SK-N-SH treated with all-trans-retinoic acid at 6 μM for 48 hours (cell line): ENCODE results near the gene GDI2.

Experiments used
- ATAC-seq: fragments of 200-7000 bp; cut with Tn5 transposase; 3 replicates; pipeline ENCODE4 v1.9.1; 2020; ENCODE audit warnings: mild to moderate bottlenecking, moderate library complexity
- ARNTL ChIP-seq: fragments of 450-650 bp; formaldehyde crosslinking; IDR thresholded peaks from 2 replicates; pipeline ENCODE4 v1.5.0; 2020; ENCODE audit warnings: low read depth, mild to moderate bottlenecking, moderate library complexity, borderline replicate concordance
- BACH2 ChIP-seq: fragments of 250-450 bp; sonication (Bioruptor Pico); IDR thresholded peaks from 2 replicates; pipeline ENCODE4 v1.9.0; 2021; ENCODE audit warnings: mild to moderate bottlenecking, borderline replicate concordance
- ESRRG ChIP-seq: fragments of 250-450 bp; sonication (Bioruptor Pico); IDR thresholded peaks from 2 replicates; pipeline ENCODE4 v1.6.1; 2021; ENCODE audit warnings: mild to moderate bottlenecking
- GLIS3 ChIP-seq: fragments of 250-450 bp; sonication (Bioruptor Pico); IDR thresholded peaks from 2 replicates; pipeline ENCODE4 v1.5.0; 2020; ENCODE audit warnings: mild to moderate bottlenecking, moderate library complexity
- OSR1 ChIP-seq: fragments of 250-450 bp; sonication (Bioruptor Pico); IDR thresholded peaks from 2 replicates; pipeline ENCODE4 v1.8.0; 2022; ENCODE audit warnings: moderate library complexity, mild to moderate bottlenecking, inconsistent platforms
- PPARA ChIP-seq: fragments of 250-450 bp; sonication (Bioruptor Pico); IDR thresholded peaks from 2 replicates; pipeline ENCODE4 v1.5.0; 2020; ENCODE audit warnings: mild to moderate bottlenecking, borderline replicate concordance
- RARB ChIP-seq: fragments of 250-450 bp; sonication (Bioruptor Pico); IDR thresholded peaks from 2 replicates; pipeline ENCODE4 v1.8.0; 2021; ENCODE audit warnings: mild to moderate bottlenecking, moderate library complexity
- SNAI2 ChIP-seq: fragments of 250-450 bp; sonication (Bioruptor Pico); IDR thresholded peaks from 2 replicates; pipeline ENCODE4 v1.5.0; 2020; ENCODE audit warnings: mild to moderate bottlenecking, moderate library complexity
- TOX ChIP-seq: fragments of 250-450 bp; sonication (Bioruptor Pico); IDR thresholded peaks from 2 replicates; pipeline ENCODE4 v1.8.0; 2021; ENCODE audit warnings: mild to moderate bottlenecking, moderate library complexity, borderline replicate concordance
- ZC3H10 ChIP-seq: fragments of 250-450 bp; sonication (Bioruptor Pico); IDR thresholded peaks from 2 replicates; pipeline ENCODE4 v1.5.1; 2021; ENCODE audit warnings: mild to moderate bottlenecking, moderate library complexity
- ZFP3 ChIP-seq: fragments of 250-450 bp; sonication (Bioruptor Pico); IDR thresholded peaks from 2 replicates; pipeline ENCODE4 v1.5.0; 2020; ENCODE audit warnings: mild to moderate bottlenecking, moderate library complexity
- ZFP30 ChIP-seq: fragments of 450-650 bp; formaldehyde crosslinking; IDR thresholded peaks from 2 replicates; pipeline ENCODE4 v1.5.0; 2022; ENCODE audit warnings: mild to moderate bottlenecking, moderate library complexity
- ZNF565 ChIP-seq: fragments of 450-650 bp; formaldehyde crosslinking; conservative IDR thresholded peaks from 2 replicates; pipeline ENCODE4 v1.5.0; 2020; ENCODE audit warnings: low read depth, mild to moderate bottlenecking, moderate library complexity
- ZNF70 ChIP-seq: fragments of 450-650 bp; formaldehyde crosslinking; IDR thresholded peaks from 2 replicates; pipeline ENCODE4 v1.5.0; 2020; ENCODE audit warnings: mild to moderate bottlenecking, moderate library complexity
- ZNF8 ChIP-seq: fragments of 450-650 bp; formaldehyde crosslinking; IDR thresholded peaks from 2 replicates; pipeline ENCODE4 v1.5.0; 2020; ENCODE audit warnings: mild to moderate bottlenecking, moderate library complexity
- TF ChIP-seq, protein P1 (sequence below): fragments of 250-450 bp; sonication (Bioruptor Pico); IDR thresholded peaks from 2 replicates; pipeline ENCODE4 v1.8.0; 2021; ENCODE audit warnings: low read depth, mild to moderate bottlenecking, moderate library complexity, borderline replicate concordance
- TF ChIP-seq, protein P2 (sequence below): fragments of 250-450 bp; sonication (Bioruptor Pico); IDR thresholded peaks from 2 replicates; pipeline ENCODE4 v1.5.1; 2021; ENCODE audit warnings: mild to moderate bottlenecking, moderate library complexity
- TF ChIP-seq, protein P3 (sequence below): fragments of 250-450 bp; sonication (Bioruptor Pico); IDR thresholded peaks from 2 replicates; pipeline ENCODE4 v1.8.0; 2020; ENCODE audit warnings: mild to moderate bottlenecking, moderate library complexity, borderline replicate concordance
- TF ChIP-seq, protein P4 (sequence below): fragments of 250-450 bp; sonication (Bioruptor Pico); IDR thresholded peaks from 2 replicates; pipeline ENCODE4 v1.5.0; 2020; ENCODE audit warnings: mild to moderate bottlenecking, moderate library complexity
- TF ChIP-seq, protein P5 (sequence below): fragments of 250-450 bp; sonication (Bioruptor Pico); IDR thresholded peaks from 2 replicates; pipeline ENCODE4 v1.5.1; 2020; ENCODE audit warnings: low read depth, mild to moderate bottlenecking, moderate library complexity

GDI2 gene

DNA sequence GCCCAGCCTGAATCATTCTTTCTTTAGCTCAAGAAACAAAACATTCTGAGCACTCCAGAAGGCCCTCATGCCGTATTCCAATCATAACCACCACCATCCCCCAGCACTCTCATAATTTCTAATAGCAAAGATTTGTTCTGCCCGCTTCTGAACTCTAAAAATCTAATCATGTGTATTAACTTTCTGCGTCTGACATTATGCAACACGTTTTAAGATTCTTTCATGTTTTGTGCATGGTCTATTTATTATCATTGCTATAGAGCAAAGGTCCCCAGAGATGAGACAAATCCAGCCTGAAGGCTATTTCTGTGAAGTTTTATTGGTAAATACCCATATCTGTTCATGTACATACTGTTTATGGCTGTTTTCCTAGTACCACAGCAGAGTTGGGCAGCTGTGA is 8.8 kb downstream of the GDI2 start:
- no peak for TF ChIP-seq PPARA (CRISPR knock-in tag)
- TF ChIP-seq BACH2 (CRISPR knock-in tag), result no peak
- no peak for TF ChIP-seq RARB (CRISPR knock-in tag)
- TF ChIP-seq ZC3H10, result no peak
- TF ChIP-seq, protein P1, sequence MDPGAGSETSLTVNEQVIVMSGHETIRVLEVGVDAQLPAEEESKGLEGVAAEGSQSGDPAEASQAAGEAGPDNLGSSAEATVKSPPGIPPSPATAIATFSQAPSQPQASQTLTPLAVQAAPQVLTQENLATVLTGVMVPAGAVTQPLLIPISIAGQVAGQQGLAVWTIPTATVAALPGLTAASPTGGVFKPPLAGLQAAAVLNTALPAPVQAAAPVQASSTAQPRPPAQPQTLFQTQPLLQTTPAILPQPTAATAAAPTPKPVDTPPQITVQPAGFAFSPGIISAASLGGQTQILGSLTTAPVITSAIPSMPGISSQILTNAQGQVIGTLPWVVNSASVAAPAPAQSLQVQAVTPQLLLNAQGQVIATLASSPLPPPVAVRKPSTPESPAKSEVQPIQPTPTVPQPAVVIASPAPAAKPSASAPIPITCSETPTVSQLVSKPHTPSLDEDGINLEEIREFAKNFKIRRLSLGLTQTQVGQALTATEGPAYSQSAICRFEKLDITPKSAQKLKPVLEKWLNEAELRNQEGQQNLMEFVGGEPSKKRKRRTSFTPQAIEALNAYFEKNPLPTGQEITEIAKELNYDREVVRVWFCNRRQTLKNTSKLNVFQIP (CRISPR knock-in tag), result no peak
- no peak for TF ChIP-seq ZNF565 (CRISPR knock-in tag)
- no peak for TF ChIP-seq TOX (CRISPR knock-in tag)
- TF ChIP-seq ZNF70, result no peak
- no peak for TF ChIP-seq SNAI2 (CRISPR knock-in tag)
- TF ChIP-seq ESRRG (CRISPR knock-in tag), result no peak
- no peak for TF ChIP-seq GLIS3
- TF ChIP-seq, protein P2, sequence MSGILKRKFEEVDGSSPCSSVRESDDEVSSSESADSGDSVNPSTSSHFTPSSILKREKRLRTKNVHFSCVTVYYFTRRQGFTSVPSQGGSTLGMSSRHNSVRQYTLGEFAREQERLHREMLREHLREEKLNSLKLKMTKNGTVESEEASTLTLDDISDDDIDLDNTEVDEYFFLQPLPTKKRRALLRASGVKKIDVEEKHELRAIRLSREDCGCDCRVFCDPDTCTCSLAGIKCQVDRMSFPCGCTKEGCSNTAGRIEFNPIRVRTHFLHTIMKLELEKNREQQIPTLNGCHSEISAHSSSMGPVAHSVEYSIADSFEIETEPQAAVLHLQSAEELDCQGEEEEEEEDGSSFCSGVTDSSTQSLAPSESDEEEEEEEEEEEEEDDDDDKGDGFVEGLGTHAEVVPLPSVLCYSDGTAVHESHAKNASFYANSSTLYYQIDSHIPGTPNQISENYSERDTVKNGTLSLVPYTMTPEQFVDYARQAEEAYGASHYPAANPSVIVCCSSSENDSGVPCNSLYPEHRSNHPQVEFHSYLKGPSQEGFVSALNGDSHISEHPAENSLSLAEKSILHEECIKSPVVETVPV (CRISPR knock-in tag), result no peak
- TF ChIP-seq, all 23 proteins: peak for 0
- ATAC-seq, result no peak

DNA sequence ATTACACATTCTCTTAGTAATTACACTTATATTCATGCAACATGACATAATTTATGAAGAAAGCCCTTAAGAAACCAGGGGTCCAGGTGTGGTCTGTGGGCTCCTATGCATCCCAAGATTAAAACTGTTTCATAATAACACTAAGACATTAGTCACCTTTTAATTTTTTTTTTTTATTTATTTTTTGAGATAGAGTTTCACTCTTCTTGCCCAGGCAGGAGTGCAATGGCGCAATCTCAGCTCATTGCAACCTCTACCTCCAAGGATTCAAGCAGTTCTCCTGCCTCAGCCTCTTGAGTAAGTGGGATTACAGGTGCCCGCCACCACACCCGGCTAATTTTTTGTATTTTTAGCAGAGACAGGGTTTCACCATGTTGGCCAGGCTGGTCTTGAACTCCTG is 12.5 kb downstream of the GDI2 start:
- no peak for TF ChIP-seq TOX (CRISPR knock-in tag)
- no peak for TF ChIP-seq ESRRG (CRISPR knock-in tag)
- TF ChIP-seq BACH2 (CRISPR knock-in tag), result no peak
- TF ChIP-seq, protein P3, sequence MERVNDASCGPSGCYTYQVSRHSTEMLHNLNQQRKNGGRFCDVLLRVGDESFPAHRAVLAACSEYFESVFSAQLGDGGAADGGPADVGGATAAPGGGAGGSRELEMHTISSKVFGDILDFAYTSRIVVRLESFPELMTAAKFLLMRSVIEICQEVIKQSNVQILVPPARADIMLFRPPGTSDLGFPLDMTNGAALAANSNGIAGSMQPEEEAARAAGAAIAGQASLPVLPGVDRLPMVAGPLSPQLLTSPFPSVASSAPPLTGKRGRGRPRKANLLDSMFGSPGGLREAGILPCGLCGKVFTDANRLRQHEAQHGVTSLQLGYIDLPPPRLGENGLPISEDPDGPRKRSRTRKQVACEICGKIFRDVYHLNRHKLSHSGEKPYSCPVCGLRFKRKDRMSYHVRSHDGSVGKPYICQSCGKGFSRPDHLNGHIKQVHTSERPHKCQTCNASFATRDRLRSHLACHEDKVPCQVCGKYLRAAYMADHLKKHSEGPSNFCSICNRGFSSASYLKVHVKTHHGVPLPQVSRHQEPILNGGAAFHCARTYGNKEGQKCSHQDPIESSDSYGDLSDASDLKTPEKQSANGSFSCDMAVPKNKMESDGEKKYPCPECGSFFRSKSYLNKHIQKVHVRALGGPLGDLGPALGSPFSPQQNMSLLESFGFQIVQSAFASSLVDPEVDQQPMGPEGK (CRISPR knock-in tag), result no peak
- no peak for ATAC-seq

DNA sequence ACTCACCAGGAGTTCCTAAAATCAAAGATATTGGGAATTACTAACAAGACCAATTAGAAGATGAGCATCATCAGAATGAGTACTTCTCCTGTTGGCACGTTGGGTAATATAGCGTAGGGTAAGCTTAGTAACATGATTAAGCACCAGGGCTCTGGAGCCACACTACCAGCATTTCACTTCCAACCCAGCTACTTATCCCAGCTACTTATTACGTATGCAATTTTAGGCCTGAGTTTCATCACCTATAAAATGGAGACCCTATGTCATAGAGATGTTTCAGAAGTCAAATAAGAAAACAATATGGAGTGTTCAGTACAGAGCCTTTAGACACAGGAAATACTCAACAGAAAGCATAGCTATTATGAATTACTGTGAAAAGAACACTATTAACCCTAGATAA is 19.0 kb downstream of the GDI2 start:
- no peak for ATAC-seq
- TF ChIP-seq ESRRG (CRISPR knock-in tag) (no peak), OSR1 (CRISPR knock-in tag) (no peak), TOX (CRISPR knock-in tag) (no peak), BACH2 (CRISPR knock-in tag) (no peak), GLIS3 (no peak), ZNF8 (CRISPR knock-in tag) (no peak), PPARA (CRISPR knock-in tag) (no peak), SNAI2 (CRISPR knock-in tag) (no peak), ZNF565 (CRISPR knock-in tag) (no peak), ZC3H10 (no peak), ARNTL (no peak), ZFP3 (CRISPR knock-in tag) (no peak), ZFP30 (CRISPR knock-in tag) (no peak), RARB (CRISPR knock-in tag) (no peak)
- TF ChIP-seq, protein P4, sequence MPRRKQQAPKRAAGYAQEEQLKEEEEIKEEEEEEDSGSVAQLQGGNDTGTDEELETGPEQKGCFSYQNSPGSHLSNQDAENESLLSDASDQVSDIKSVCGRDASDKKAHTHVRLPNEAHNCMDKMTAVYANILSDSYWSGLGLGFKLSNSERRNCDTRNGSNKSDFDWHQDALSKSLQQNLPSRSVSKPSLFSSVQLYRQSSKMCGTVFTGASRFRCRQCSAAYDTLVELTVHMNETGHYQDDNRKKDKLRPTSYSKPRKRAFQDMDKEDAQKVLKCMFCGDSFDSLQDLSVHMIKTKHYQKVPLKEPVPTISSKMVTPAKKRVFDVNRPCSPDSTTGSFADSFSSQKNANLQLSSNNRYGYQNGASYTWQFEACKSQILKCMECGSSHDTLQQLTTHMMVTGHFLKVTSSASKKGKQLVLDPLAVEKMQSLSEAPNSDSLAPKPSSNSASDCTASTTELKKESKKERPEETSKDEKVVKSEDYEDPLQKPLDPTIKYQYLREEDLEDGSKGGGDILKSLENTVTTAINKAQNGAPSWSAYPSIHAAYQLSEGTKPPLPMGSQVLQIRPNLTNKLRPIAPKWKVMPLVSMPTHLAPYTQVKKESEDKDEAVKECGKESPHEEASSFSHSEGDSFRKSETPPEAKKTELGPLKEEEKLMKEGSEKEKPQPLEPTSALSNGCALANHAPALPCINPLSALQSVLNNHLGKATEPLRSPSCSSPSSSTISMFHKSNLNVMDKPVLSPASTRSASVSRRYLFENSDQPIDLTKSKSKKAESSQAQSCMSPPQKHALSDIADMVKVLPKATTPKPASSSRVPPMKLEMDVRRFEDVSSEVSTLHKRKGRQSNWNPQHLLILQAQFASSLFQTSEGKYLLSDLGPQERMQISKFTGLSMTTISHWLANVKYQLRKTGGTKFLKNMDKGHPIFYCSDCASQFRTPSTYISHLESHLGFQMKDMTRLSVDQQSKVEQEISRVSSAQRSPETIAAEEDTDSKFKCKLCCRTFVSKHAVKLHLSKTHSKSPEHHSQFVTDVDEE (CRISPR knock-in tag), result no peak
- TF ChIP-seq, protein P2 (CRISPR knock-in tag), result no peak
- TF ChIP-seq, protein P3 (CRISPR knock-in tag), result no peak
- TF ChIP-seq, protein P5, sequence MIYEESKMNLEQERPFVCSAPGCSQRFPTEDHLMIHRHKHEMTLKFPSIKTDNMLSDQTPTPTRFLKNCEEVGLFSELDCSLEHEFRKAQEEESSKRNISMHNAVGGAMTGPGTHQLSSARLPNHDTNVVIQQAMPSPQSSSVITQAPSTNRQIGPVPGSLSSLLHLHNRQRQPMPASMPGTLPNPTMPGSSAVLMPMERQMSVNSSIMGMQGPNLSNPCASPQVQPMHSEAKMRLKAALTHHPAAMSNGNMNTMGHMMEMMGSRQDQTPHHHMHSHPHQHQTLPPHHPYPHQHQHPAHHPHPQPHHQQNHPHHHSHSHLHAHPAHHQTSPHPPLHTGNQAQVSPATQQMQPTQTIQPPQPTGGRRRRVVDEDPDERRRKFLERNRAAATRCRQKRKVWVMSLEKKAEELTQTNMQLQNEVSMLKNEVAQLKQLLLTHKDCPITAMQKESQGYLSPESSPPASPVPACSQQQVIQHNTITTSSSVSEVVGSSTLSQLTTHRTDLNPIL (CRISPR knock-in tag), result no peak
